B cell (primary cell): Measurements from ENCODE around the gene ENO3. TPM values are rescaled to one million over a fixed set of nuclear protein-coding genes. Genes with fewer than 3 reads are reported as not detected.
A peak's percentile ranks its signal among the peaks of the same experiment; 100 is the strongest.

Experiments
- ATAC-seq: fragments of 200-7000 bp; cut with Tn5 transposase; one replicate; pipeline ENCODE4 v1.10.0; 2021; ENCODE audit warnings: low read depth, mild to moderate bottlenecking, moderate number of reproducible peaks, moderate library complexity
- CTCF ChIA-PET: fragments of 350-600 bp; sonication (Branson Sonifier 250); formaldehyde crosslinking; loops from one replicate; lab custom pipeline; 2021; ENCODE audit warnings: antibody characterized with exemption, inconsistent platforms; lab: Charles Lee
- POLR2A ChIA-PET: fragments of 350-600 bp; sonication (Branson Sonifier 250); formaldehyde crosslinking; loops from one replicate; lab custom pipeline; 2021; ENCODE audit warnings: antibody characterized with exemption; lab: Charles Lee
- DNase-seq: peaks from one replicate; pipeline ENCODE4 v3.0.0; 2013
- H2AFZ ChIP-seq: 2 replicates; pipeline ENCODE4 v1.6.1; 2012; ENCODE audit warnings: mild to moderate bottlenecking, low read depth, low read length; ENCODE audit not compliant: insufficient read depth, poor library complexity, severe bottlenecking
- H3K27ac ChIP-seq, 2 donors: 1 replicate in 1 of 2; 2 replicates in 1 of 2; pipeline ENCODE4 v1.5.1; 2012 to 2013; ENCODE audit warnings: low read length in 2 of 2, mild to moderate bottlenecking in 2 of 2, moderate library complexity in 1 of 2
- H3K27me3 ChIP-seq, 4 experiments: fragments of 200-600 bp in 1 of 4; sonication (generic) in 1 of 4; replicated peaks in 1 of 4; 1 replicate in 2 of 4; 2 replicates in 2 of 4; pipeline versions ENCODE4 v1.6.1 to v1.7.0; 2013 to 2016; ENCODE audit warnings: low read length in 3 of 4, mild to moderate bottlenecking in 2 of 4, mixed read lengths in 1 of 4, moderate library complexity in 1 of 4; ENCODE audit not compliant: insufficient read depth in 4 of 4, control insufficient read depth in 3 of 4; ENCODE audit errors: control extremely low read depth in 1 of 4
- H3K36me3 ChIP-seq, 2 experiments: replicated peaks in 1 of 2; 1 replicate in 1 of 2; 2 replicates in 1 of 2; pipeline versions ENCODE4 v1.6.1 to v1.7.1; 2013; ENCODE audit warnings: low read length in 1 of 2; ENCODE audit not compliant: insufficient read depth in 2 of 2, control insufficient read depth in 1 of 2; ENCODE audit errors: control extremely low read depth in 1 of 2, extremely low read depth in 1 of 2
- H3K4me1 ChIP-seq, 2 donors: fragments of 200-600 bp in 1 of 2; sonication (generic) in 1 of 2; 1 replicate in 1 of 2; 2 replicates in 1 of 2; pipeline versions ENCODE4 v1.5.1 to v1.6.1; 2013 to 2017; ENCODE audit warnings: low read length in 2 of 2; ENCODE audit not compliant: control insufficient read depth in 2 of 2, insufficient read depth in 2 of 2
- H3K4me2 ChIP-seq: replicated peaks from 2 replicates; pipeline ENCODE3; 2012; ENCODE audit warnings: mild to moderate bottlenecking, low read depth, low read length; ENCODE audit not compliant: poor library complexity, severe bottlenecking
- H3K4me3 ChIP-seq, 5 experiments: fragments of 200-600 bp in 1 of 5; sonication (generic) in 1 of 5; 1 replicate in 3 of 5; 2 replicates in 2 of 5; pipeline versions ENCODE4 v1.5.1 to v1.7.0; 2011 to 2016; ENCODE audit warnings: low read length in 4 of 5, mild to moderate bottlenecking in 4 of 5, low read depth in 2 of 5, control low read depth in 1 of 5, moderate library complexity in 1 of 5; ENCODE audit not compliant: insufficient read depth in 1 of 5; ENCODE audit errors: control extremely low read depth in 1 of 5, extremely low read depth in 1 of 5
- H3K79me2 ChIP-seq: fragments of 200-600 bp; sonication (generic); one replicate; pipeline ENCODE4 v1.6.0; 2016; ENCODE audit warnings: low read length; ENCODE audit not compliant: control insufficient read depth, insufficient read depth
- H3K9ac ChIP-seq: fragments of 200-600 bp; sonication (generic); 2 replicates; pipeline ENCODE4 v1.6.1; 2017; ENCODE audit warnings: mild to moderate bottlenecking, low read length, moderate library complexity
- H3K9me3 ChIP-seq, 3 donors: one replicate each; pipeline versions ENCODE4 v1.6.1 to v1.7.1; 2013; ENCODE audit warnings: low read length in 2 of 3; ENCODE audit not compliant: control insufficient read depth in 2 of 3, insufficient read depth in 1 of 3; ENCODE audit errors: control extremely low read depth in 1 of 3
- H4K20me1 ChIP-seq: 2 replicates; pipeline ENCODE4 v1.6.0; 2012; ENCODE audit warnings: mild to moderate bottlenecking, low read length; ENCODE audit not compliant: insufficient read depth, control insufficient read depth, poor library complexity, severe bottlenecking
- H3K27ac Mint-ChIP-seq: one replicate; pipeline ENCODE4 v1.8.0; 2021; ENCODE audit warnings: mixed read lengths
- H3K27me3 Mint-ChIP-seq: one replicate; pipeline ENCODE4 v1.8.0; 2021; ENCODE audit warnings: mixed read lengths
- H3K4me1 Mint-ChIP-seq: one replicate; pipeline ENCODE4 v1.8.0; 2021; ENCODE audit warnings: mixed read lengths
- H3K4me3 Mint-ChIP-seq: one replicate; pipeline ENCODE4 v1.8.0; 2021; ENCODE audit warnings: mixed read lengths
- H3K9me3 Mint-ChIP-seq: one replicate; pipeline ENCODE4 v1.8.0; 2022; ENCODE audit warnings: mixed read lengths; ENCODE audit not compliant: insufficient read depth
- CTCF ChIP-seq: fragments of 200-600 bp; IDR thresholded peaks from one replicate; pipeline ENCODE4 v1.8.0; 2022; ENCODE audit warnings: antibody characterized with exemption, mild to moderate bottlenecking
- EZH2 ChIP-seq: IDR thresholded peaks from 2 replicates; pipeline ENCODE4 v1.6.1; 2012; ENCODE audit warnings: borderline replicate concordance, low read depth, mild to moderate bottlenecking, moderate library complexity, low read length; ENCODE audit not compliant: insufficient read depth, poor library complexity, severe bottlenecking
- WGBS: methylation state at CpG from one replicate; pipeline ENCODE4 v1.1.5; 2013; ENCODE audit warnings: missing lambda C conversion rate; ENCODE audit not compliant: insufficient coverage; 5-methylcytosine and 5-hydroxymethylcytosine counted together
- intact Hi-C: fragments of 100-400 bp; cut with micrococcal nuclease; formaldehyde crosslinking; loops from one replicate; pipeline ENCODE4 v1.10.0; 2022
- polyA plus RNA-seq: library from polyadenylated mRNA; depleted of rRNA; stranded (reverse); fragments of >200 nt; gene quantifications from 2 replicates; pipeline ENCODE4 v1.2.3, GENCODE V29; 2012
- total RNA-seq, 2 donors: library from RNA; stranded (reverse); fragments of 120-200 nt in 1 of 2; gene quantifications; 1 replicate in 1 of 2; 2 replicates in 1 of 2; pipeline versions ENCODE4 v1.2.3 to v1.2.4, GENCODE V29; 2013 to 2022

The ENO3 gene
- total and polyA plus RNA-seq, 2 donors (not counting 1 experiment from before 2014, with no cell fraction given), result 34.8 to 50.1 TPM

DNA sequence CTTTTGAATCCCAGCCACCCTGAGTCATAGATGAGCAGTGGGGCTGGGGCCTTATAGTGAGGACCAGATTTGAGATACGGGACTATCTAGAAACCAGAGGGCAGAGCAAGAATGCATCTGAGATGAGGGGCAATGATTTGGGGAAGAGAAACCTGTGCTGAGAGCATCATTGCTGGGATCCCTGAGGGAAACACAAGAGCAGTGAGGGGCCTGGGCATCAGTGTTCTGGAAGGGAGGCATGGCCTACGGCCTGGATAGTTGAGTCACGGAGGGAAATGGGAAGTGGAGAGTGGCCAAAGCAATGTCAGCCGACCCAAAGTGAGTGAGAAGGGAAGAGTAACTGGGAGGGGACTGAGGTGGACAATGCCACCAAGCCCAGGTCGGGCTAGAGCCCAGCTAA, 31.4 kb downstream of the ENO3 start:
- peak overlapping the region; percentile 56 for H3K27ac Mint-ChIP-seq
- Histone ChIP-seq H3K27me3 (no peaks in the 10 kb centered on the region), H3K4me1 (peaks cover 28 to 48% of the 10 kb centered on the region in 2 donors), H3K4me3 (no peak overlapping the region), H2AFZ (no peak overlapping the region), H3K79me2 (peaks cover 7% of the 10 kb centered on the region), H3K9ac (no peak overlapping the region), H3K27ac (no peak overlapping the region), H3K9me3 (no peaks in the 10 kb centered on the region), H3K4me2 (no peak overlapping the region), H4K20me1 (no peaks in the 10 kb centered on the region), H3K36me3 (peaks cover 0 to 34% of the 10 kb centered on the region in 2 experiments)
- WGBS, result 94% methylated on average over 4 of the region's 5 CpGs
- H3K27me3 Mint-ChIP-seq, result no peaks in the 10 kb centered on the region
- ChIA-PET CTCF (interaction anchor here (1.1 to 1.6 kb wide), 2 partner anchors 13 to 37 kb away, joined by 4 to 5 read pairs; no protein-coding TSS in a partner anchor), POLR2A (interaction anchor here (0.5 kb wide), 1 partner anchor 1102 kb away, joined by 7 read pairs; no protein-coding TSS in a partner anchor)
- no peak overlapping the region for H3K4me3 Mint-ChIP-seq
- TF ChIP-seq EZH2, result no peak
- TF ChIP-seq CTCF, result no peak
- intact Hi-C loops, result loop anchor here (5.0 kb wide), 1 partner anchor 35 kb away; no protein-coding TSS in a partner anchor
- no peaks in the 10 kb centered on the region for H3K9me3 Mint-ChIP-seq
- H3K4me1 Mint-ChIP-seq, result peaks cover 52% of the 10 kb centered on the region
- no peak for DNase-seq
- no peak for ATAC-seq

DNA sequence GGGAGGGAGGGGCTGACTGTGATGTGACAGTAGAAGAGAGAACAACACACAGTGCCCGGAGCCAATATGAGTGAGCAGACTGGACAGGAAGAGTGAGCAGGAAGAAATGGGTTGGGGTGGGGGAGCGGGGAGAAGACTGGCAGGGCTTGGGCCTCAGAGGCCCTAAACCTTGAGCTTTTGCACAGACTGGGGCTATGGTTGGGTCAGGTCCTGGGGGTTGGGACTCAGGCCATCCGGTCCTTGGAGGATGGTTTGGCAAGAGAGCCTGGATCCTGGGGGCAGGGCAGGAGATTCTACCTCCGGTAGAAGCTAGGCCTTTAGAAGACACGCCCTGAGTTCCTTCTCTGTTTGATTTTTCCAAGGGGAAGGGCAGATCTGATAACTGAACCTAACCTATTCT, 35.5 kb downstream of the ENO3 start:
- H3K27ac Mint-ChIP-seq, result peak overlapping the region; percentile 90
- intact Hi-C loops, result loop anchor here (5.0 kb wide), 1 partner anchor 126 kb away; the partner anchor contains the start of gene ZNF232
- Histone ChIP-seq H3K4me1 (peaks cover 21 to 28% of the 10 kb centered on the region in 2 donors), H3K4me2 (peak overlapping the region; percentile 95), H3K9me3 (no peaks in the 10 kb centered on the region), H3K27me3 (no peaks in the 10 kb centered on the region), H3K27ac (peak overlapping the region; percentile 84 to 90), H3K36me3 (peaks cover 0 to 15% of the 10 kb centered on the region in 2 experiments), H4K20me1 (no peaks in the 10 kb centered on the region), H3K9ac (peak overlapping the region; percentile 88), H3K4me3 (peak overlapping the region in 4 of 5 experiments; percentile 70 to 96 (median 82)), H2AFZ (peak overlapping the region; percentile 96), H3K79me2 (peaks cover 6% of the 10 kb centered on the region)
- no peak for ATAC-seq
- DNase-seq, result no peak
- H3K4me3 Mint-ChIP-seq, result peak overlapping the region; percentile 91
- ChIA-PET CTCF (interaction anchor here (0.7 to 5.9 kb wide), 12 partner anchors 8 to 84 kb away, joined by 3 to 35 read pairs (median 4); partner anchors contain the start of genes CHRNE, INCA1, KIF1C and RNF167), POLR2A (interaction anchor here (1.0 to 3.1 kb wide), 5 partner anchors 11 to 77 kb away, joined by 6 to 11 read pairs (median 8); partner anchors contain the start of genes INCA1, KIF1C, RNF167 and SLC25A11)
- peaks cover 40% of the 10 kb centered on the region for H3K4me1 Mint-ChIP-seq
- 81% methylated on average over 4 of the region's 5 CpGs for WGBS
- no peak for TF ChIP-seq CTCF
- TF ChIP-seq EZH2, result no peak
- H3K9me3 Mint-ChIP-seq, result no peaks in the 10 kb centered on the region
- H3K27me3 Mint-ChIP-seq, result no peaks in the 10 kb centered on the region
